H9 (cell line): Measurements from ENCODE around the gene PCDHB11. TPM values are rescaled to one million over a fixed set of nuclear protein-coding genes. Genes with fewer than 3 reads are reported as not detected.
"Not testable (repeated sequence)": the region's sequence is repeated elsewhere in the genome, so short reads cannot be mapped to it uniquely, and the experiment has no call there.

Experiments used
- DNase-seq: peaks from one replicate; pipeline ENCODE4 v3.0.0-alpha.2; 2017
- H2AFZ ChIP-seq: one replicate; pipeline ENCODE4 v1.6.1; 2013; ENCODE audit warnings: mild to moderate bottlenecking, low read length, control low read depth, moderate library complexity
- H2AK5ac ChIP-seq: 2 replicates; pipeline ENCODE4 v1.6.1; 2013; ENCODE audit warnings: low read length, control low read depth, mixed read lengths; ENCODE audit not compliant: insufficient read length
- H2BK120ac ChIP-seq: one replicate; pipeline ENCODE4 v1.6.1; 2013; ENCODE audit warnings: low read depth, mild to moderate bottlenecking, low read length, control low read depth, inconsistent platforms; ENCODE audit not compliant: poor library complexity, severe bottlenecking
- H2BK12ac ChIP-seq: 2 replicates; pipeline ENCODE4 v1.6.1; 2013; ENCODE audit warnings: low read length, control low read depth, mixed read lengths, low read depth; ENCODE audit not compliant: insufficient read length
- H2BK15ac ChIP-seq: 2 replicates; pipeline ENCODE4 v1.6.1; 2013; ENCODE audit warnings: low read depth, low read length, control low read depth
- H2BK20ac ChIP-seq: one replicate; pipeline ENCODE4 v1.6.1; 2013; ENCODE audit warnings: low read depth, mild to moderate bottlenecking, low read length, control low read depth, inconsistent platforms; ENCODE audit not compliant: poor library complexity, severe bottlenecking
- H2BK5ac ChIP-seq: 2 replicates; pipeline ENCODE4 v1.6.1; 2013; ENCODE audit warnings: low read length, control low read depth, mixed read lengths; ENCODE audit not compliant: insufficient read length
- H3K14ac ChIP-seq: 2 replicates; pipeline ENCODE4 v1.6.1; 2013; ENCODE audit warnings: low read length, control low read depth; ENCODE audit not compliant: insufficient read depth
- H3K18ac ChIP-seq: 2 replicates; pipeline ENCODE4 v1.6.1; 2013; ENCODE audit warnings: low read depth, mild to moderate bottlenecking, mixed read lengths, low read length, control low read depth; ENCODE audit not compliant: insufficient read length
- H3K23ac ChIP-seq: 2 replicates; pipeline ENCODE4 v1.6.1; 2013; ENCODE audit warnings: low read length, control low read depth, mixed read lengths, low read depth; ENCODE audit not compliant: insufficient read length
- H3K23me2 ChIP-seq: 2 replicates; pipeline ENCODE4 v1.6.1; 2013; ENCODE audit warnings: low read depth, mild to moderate bottlenecking, mixed read lengths, low read length, control low read depth; ENCODE audit not compliant: insufficient read length, poor library complexity, severe bottlenecking
- H3K27ac ChIP-seq: 2 replicates; pipeline ENCODE4 v1.5.1; 2013; ENCODE audit warnings: low read length, control low read depth, mixed read lengths, low read depth; ENCODE audit not compliant: insufficient read length
- H3K27me3 ChIP-seq: 2 replicates; pipeline ENCODE4 v1.6.1; 2013; ENCODE audit warnings: low read length, control low read depth, inconsistent platforms; ENCODE audit not compliant: insufficient read depth
- H3K4ac ChIP-seq: 2 replicates; pipeline ENCODE4 v1.6.1; 2013; ENCODE audit warnings: low read depth, mild to moderate bottlenecking, control low read depth, inconsistent platforms, low read length, moderate library complexity
- H3K4me1 ChIP-seq: 2 replicates; pipeline ENCODE4 v1.6.1; 2013; ENCODE audit warnings: low read length, control low read depth, inconsistent platforms; ENCODE audit not compliant: insufficient read depth
- H3K4me2 ChIP-seq: 2 replicates; pipeline ENCODE4 v1.6.1; 2013; ENCODE audit warnings: low read length, control low read depth, mixed read lengths; ENCODE audit not compliant: insufficient read length, insufficient read depth
- H3K56ac ChIP-seq: 2 replicates; pipeline ENCODE4 v1.6.1; 2013; ENCODE audit warnings: low read depth, mild to moderate bottlenecking, mixed read lengths, low read length, control low read depth; ENCODE audit not compliant: insufficient read length
- H3K79me1 ChIP-seq: 2 replicates; pipeline ENCODE4 v1.6.1; 2013; ENCODE audit warnings: low read depth, mild to moderate bottlenecking, moderate library complexity, low read length, control low read depth, inconsistent platforms; ENCODE audit not compliant: insufficient read depth, poor library complexity, severe bottlenecking
- H3K79me2 ChIP-seq: 2 replicates; pipeline ENCODE4 v1.6.1; 2013; ENCODE audit warnings: low read length, control low read depth, inconsistent platforms; ENCODE audit not compliant: insufficient read depth
- H3K9ac ChIP-seq: 2 replicates; pipeline ENCODE4 v1.6.1; 2013; ENCODE audit warnings: low read length, control low read depth, mixed read lengths; ENCODE audit not compliant: insufficient read length; ENCODE audit errors: extremely low read depth
- H3K9me3 ChIP-seq: one replicate; pipeline ENCODE4 v1.6.1; 2013; ENCODE audit warnings: low read depth, low read length, inconsistent platforms; ENCODE audit not compliant: control insufficient read depth
- H3T11ph ChIP-seq: one replicate; pipeline ENCODE4 v1.6.1; 2013; ENCODE audit warnings: mild to moderate bottlenecking, low read length, control low read depth, inconsistent platforms
- H4K20me1 ChIP-seq: one replicate; pipeline ENCODE4 v1.6.1; 2013; ENCODE audit not compliant: control insufficient read depth, insufficient read length, insufficient read depth
- H4K5ac ChIP-seq: 2 replicates; pipeline ENCODE4 v1.6.1; 2013; ENCODE audit warnings: low read depth, mild to moderate bottlenecking, mixed read lengths, low read length, control low read depth; ENCODE audit not compliant: insufficient read length
- H4K8ac ChIP-seq: replicated peaks from 2 replicates; pipeline ENCODE4 v1.6.1; 2013; ENCODE audit warnings: low read length, control low read depth, mixed read lengths, low read depth; ENCODE audit not compliant: insufficient read length
- H4K91ac ChIP-seq: 2 replicates; pipeline ENCODE4 v1.6.1; 2013; ENCODE audit warnings: low read depth, mild to moderate bottlenecking, moderate library complexity, mixed read lengths, low read length, control low read depth; ENCODE audit not compliant: insufficient read length
- H3K27ac Mint-ChIP-seq, 3 experiments: 2 replicates in 2 of 3; 3 replicates in 1 of 3; pipeline ENCODE4 v1.8.0; 2020 to 2021; ENCODE audit warnings: mixed read lengths in 3 of 3, mild to moderate bottlenecking in 1 of 3, moderate library complexity in 1 of 3
- H3K27me3 Mint-ChIP-seq: 2 replicates; pipeline ENCODE4 v1.8.0; 2021; ENCODE audit warnings: low read depth, mild to moderate bottlenecking, moderate library complexity, mixed read lengths
- H3K36me3 Mint-ChIP-seq, 3 experiments: 2 replicates in 2 of 3; 3 replicates in 1 of 3; pipeline ENCODE4 v1.8.0; 2020 to 2021; ENCODE audit warnings: low read depth in 3 of 3, mixed read lengths in 3 of 3; ENCODE audit not compliant: insufficient read depth in 1 of 3
- H3K4me1 Mint-ChIP-seq, 2 experiments: 2 replicates each; pipeline ENCODE4 v1.8.0; 2020; ENCODE audit warnings: mixed read lengths in 2 of 2
- H3K4me3 Mint-ChIP-seq, 2 experiments: 2 replicates in 1 of 2; 3 replicates in 1 of 2; pipeline ENCODE4 v1.8.0; 2020 to 2021; ENCODE audit warnings: mild to moderate bottlenecking in 2 of 2, mixed read lengths in 2 of 2, moderate library complexity in 1 of 2
- H3K9me3 Mint-ChIP-seq, 2 experiments: 2 replicates in 1 of 2; 3 replicates in 1 of 2; pipeline ENCODE4 v1.8.0; 2020; ENCODE audit warnings: mild to moderate bottlenecking in 2 of 2, mixed read lengths in 2 of 2, moderate library complexity in 1 of 2
- WGBS: extraction: QIAGEN DNeasy Blood & Tissue Kit; methylation state at CpG from one replicate; pipeline ENCODE4 v1.1.7; 2013; ENCODE audit warnings: missing lambda C conversion rate, low lambda C conversion rate, mixed read lengths; ENCODE audit not compliant: insufficient read length; ENCODE audit errors: extremely low coverage; 5-methylcytosine and 5-hydroxymethylcytosine counted together
- total RNA-seq: library from RNA; stranded (reverse); gene quantifications from 2 replicates; pipeline ENCODE4 v1.2.1, GENCODE V29; 2021

Gene PCDHB11
- total RNA-seq, 1 experiment from 2014 or later: 2.0 TPM

GRCh38 chr5:141189131-141189530 lies 10.3 kb upstream of the PCDHB11 start:
- not testable (repeated sequence) for DNase-seq, H3K23me2 ChIP-seq, H3T11ph ChIP-seq, H3K79me2 ChIP-seq, H3K18ac ChIP-seq, H2BK15ac ChIP-seq, H2BK120ac ChIP-seq, H3K79me1 ChIP-seq, H3K27me3 ChIP-seq, H3K27me3 Mint-ChIP-seq, H3K23ac ChIP-seq, H3K4me3 Mint-ChIP-seq, H3K4me1 ChIP-seq, H3K4ac ChIP-seq, H3K56ac ChIP-seq, H2AFZ ChIP-seq, H3K4me2 ChIP-seq, H3K27ac Mint-ChIP-seq, H3K14ac ChIP-seq, H2BK5ac ChIP-seq, H4K5ac ChIP-seq, H3K4me1 Mint-ChIP-seq, H4K20me1 ChIP-seq, H2AK5ac ChIP-seq, H2BK12ac ChIP-seq, H4K91ac ChIP-seq, H3K9me3 ChIP-seq, H2BK20ac ChIP-seq, H3K9ac ChIP-seq, H3K27ac ChIP-seq, H4K8ac ChIP-seq
- WGBS: no CpG with 5 or more reads among the region's 35 CpGs
- peaks cover 26 to 27% of the 10 kb centered on the region in 2 experiments for H3K9me3 Mint-ChIP-seq
- peaks cover 11 to 28% (median 13%) of the 10 kb centered on the region in 3 experiments for H3K36me3 Mint-ChIP-seq
